ENCODE measurements around the gene NHP2. TPM values are rescaled to one million over a fixed set of nuclear protein-coding genes. Genes with fewer than 3 reads are reported as not detected.

NHP2 gene
- total and polyA plus RNA-seq, 9 of the 15 experiments (the other 6 are each of a cell fraction or from before 2014, with no cell fraction given) = 52.8 to 622 (median 144) TPM

DNA sequence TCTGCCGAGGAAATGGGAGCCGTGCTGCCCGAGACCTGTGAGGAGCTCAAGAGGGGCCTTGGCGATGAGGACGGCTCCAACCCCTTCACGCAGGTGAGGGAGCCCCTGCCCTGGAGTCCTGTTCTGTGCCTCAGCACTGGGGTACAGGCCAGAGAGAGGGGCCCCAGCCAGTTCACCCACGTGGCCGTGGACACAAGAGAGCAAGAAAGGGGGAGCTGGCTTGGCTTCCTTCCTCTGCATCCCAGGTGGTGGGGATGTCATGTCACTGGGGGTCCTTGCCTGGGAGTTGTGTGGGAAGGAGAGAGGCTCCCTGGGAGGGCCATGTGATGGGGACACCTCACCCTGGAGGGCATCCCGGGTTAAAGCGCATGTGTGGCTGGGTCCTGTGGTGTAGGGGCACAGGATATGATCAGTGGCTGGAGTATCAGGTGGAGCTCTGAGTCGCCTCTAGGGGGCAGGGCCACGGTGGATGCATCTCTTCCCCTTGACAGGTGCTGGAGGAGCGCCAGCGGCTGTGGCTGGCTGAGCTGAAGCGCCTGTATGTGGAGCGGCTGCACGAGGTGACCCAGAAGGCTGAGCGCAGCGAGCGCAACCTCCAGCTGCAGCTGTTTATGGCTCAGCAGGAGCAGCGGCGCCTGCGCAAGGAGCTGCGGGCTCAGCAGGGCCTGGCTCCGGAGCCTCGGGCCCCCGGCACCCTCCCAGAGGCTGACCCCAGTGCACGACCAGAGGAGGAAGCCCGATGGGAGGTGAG is 32.9 kb downstream of the NHP2 start (continued):
- TF ChIP-seq SIN3A (IDR thresholded peaks at IDR 0.05; ENCODE audit: borderline replicate concordance in 2 of 2, control insufficient read depth in 1 of 2, low read depth in 2 of 2, low read length in 2 of 2) = peak in 1 of 2 experiments; percentile 75; a peak in 1 of 4 replicates
- TF ChIP-seq CBX8 (IDR thresholded peaks at IDR 0.05; ENCODE audit: borderline replicate concordance, extremely low read depth, low read depth, low read length, poor library complexity, severe bottlenecking) = no peak
- TF ChIP-seq MECOM (CRISPR knock-in tag; IDR thresholded peaks at IDR 0.05) = no peak
- TF ChIP-seq, protein P1, sequence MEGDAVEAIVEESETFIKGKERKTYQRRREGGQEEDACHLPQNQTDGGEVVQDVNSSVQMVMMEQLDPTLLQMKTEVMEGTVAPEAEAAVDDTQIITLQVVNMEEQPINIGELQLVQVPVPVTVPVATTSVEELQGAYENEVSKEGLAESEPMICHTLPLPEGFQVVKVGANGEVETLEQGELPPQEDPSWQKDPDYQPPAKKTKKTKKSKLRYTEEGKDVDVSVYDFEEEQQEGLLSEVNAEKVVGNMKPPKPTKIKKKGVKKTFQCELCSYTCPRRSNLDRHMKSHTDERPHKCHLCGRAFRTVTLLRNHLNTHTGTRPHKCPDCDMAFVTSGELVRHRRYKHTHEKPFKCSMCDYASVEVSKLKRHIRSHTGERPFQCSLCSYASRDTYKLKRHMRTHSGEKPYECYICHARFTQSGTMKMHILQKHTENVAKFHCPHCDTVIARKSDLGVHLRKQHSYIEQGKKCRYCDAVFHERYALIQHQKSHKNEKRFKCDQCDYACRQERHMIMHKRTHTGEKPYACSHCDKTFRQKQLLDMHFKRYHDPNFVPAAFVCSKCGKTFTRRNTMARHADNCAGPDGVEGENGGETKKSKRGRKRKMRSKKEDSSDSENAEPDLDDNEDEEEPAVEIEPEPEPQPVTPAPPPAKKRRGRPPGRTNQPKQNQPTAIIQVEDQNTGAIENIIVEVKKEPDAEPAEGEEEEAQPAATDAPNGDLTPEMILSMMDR (IDR thresholded peaks at IDR 0.05 in 2 of 3, conservative IDR thresholded peaks at IDR 0.05 in 1 of 3; ENCODE audit: insufficient read depth in 2 of 3, low read depth in 1 of 3, low read length in 3 of 3) = peak; percentile 80 to 87 (median 82)
- TF ChIP-seq ZEB2 (IDR thresholded peaks at IDR 0.05) = no peak
- TF ChIP-seq MTA2 (IDR thresholded peaks at IDR 0.05; ENCODE audit: low read depth) = no peak
- TF ChIP-seq CBX1 (IDR thresholded peaks at IDR 0.05; ENCODE audit: low read depth) = no peak
- TF ChIP-seq ZNF436 (CRISPR knock-in tag; IDR thresholded peaks at IDR 0.05) = no peak
- TF ChIP-seq, protein P2, sequence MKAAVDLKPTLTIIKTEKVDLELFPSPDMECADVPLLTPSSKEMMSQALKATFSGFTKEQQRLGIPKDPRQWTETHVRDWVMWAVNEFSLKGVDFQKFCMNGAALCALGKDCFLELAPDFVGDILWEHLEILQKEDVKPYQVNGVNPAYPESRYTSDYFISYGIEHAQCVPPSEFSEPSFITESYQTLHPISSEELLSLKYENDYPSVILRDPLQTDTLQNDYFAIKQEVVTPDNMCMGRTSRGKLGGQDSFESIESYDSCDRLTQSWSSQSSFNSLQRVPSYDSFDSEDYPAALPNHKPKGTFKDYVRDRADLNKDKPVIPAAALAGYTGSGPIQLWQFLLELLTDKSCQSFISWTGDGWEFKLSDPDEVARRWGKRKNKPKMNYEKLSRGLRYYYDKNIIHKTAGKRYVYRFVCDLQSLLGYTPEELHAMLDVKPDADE (conservative IDR thresholded peaks at IDR 0.05; ENCODE audit: control insufficient read depth, low read depth, low read length) = 0 out of 2 replicates have a peak, but pooled peaks have one; percentile 48
- TF ChIP-seq ZNF583 (CRISPR knock-in tag; IDR thresholded peaks at IDR 0.05) = no peak
- peak; percentile 44; the same call in 1 of the 2 replicates for TF ChIP-seq TCF3 (CRISPR knock-in tag; IDR thresholded peaks at IDR 0.05)
- TF ChIP-seq, protein P3, sequence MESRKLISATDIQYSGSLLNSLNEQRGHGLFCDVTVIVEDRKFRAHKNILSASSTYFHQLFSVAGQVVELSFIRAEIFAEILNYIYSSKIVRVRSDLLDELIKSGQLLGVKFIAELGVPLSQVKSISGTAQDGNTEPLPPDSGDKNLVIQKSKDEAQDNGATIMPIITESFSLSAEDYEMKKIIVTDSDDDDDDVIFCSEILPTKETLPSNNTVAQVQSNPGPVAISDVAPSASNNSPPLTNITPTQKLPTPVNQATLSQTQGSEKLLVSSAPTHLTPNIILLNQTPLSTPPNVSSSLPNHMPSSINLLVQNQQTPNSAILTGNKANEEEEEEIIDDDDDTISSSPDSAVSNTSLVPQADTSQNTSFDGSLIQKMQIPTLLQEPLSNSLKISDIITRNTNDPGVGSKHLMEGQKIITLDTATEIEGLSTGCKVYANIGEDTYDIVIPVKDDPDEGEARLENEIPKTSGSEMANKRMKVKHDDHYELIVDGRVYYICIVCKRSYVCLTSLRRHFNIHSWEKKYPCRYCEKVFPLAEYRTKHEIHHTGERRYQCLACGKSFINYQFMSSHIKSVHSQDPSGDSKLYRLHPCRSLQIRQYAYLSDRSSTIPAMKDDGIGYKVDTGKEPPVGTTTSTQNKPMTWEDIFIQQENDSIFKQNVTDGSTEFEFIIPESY (CRISPR knock-in tag; IDR thresholded peaks at IDR 0.05) = peak; percentile 63; the same call in 1 of the 2 replicates
- TF ChIP-seq COPS2 (conservative IDR thresholded peaks at IDR 0.05) = no peak
- TF ChIP-seq RBM14 (IDR thresholded peaks at IDR 0.05; ENCODE audit: borderline replicate concordance, insufficient read depth, low read depth, low read length) = no peak
- TF ChIP-seq, protein P4, sequence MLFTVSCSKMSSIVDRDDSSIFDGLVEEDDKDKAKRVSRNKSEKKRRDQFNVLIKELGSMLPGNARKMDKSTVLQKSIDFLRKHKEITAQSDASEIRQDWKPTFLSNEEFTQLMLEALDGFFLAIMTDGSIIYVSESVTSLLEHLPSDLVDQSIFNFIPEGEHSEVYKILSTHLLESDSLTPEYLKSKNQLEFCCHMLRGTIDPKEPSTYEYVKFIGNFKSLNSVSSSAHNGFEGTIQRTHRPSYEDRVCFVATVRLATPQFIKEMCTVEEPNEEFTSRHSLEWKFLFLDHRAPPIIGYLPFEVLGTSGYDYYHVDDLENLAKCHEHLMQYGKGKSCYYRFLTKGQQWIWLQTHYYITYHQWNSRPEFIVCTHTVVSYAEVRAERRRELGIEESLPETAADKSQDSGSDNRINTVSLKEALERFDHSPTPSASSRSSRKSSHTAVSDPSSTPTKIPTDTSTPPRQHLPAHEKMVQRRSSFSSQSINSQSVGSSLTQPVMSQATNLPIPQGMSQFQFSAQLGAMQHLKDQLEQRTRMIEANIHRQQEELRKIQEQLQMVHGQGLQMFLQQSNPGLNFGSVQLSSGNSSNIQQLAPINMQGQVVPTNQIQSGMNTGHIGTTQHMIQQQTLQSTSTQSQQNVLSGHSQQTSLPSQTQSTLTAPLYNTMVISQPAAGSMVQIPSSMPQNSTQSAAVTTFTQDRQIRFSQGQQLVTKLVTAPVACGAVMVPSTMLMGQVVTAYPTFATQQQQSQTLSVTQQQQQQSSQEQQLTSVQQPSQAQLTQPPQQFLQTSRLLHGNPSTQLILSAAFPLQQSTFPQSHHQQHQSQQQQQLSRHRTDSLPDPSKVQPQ (CRISPR knock-in tag; IDR thresholded peaks at IDR 0.05; ENCODE audit: borderline replicate concordance) = no peak
- 0 out of 3 replicates have a peak, but pooled peaks of 1 of the 2 experiments have one; percentile 58 for TF ChIP-seq CBX3 (IDR thresholded peaks at IDR 0.05; ENCODE audit: borderline replicate concordance in 1 of 2, low read length in 2 of 2)
- TF ChIP-seq TRIM24 (IDR thresholded peaks at IDR 0.05) = 0 out of 4 replicates have a peak, but pooled peaks of 1 of the 2 experiments have one; percentile 15
- 0 out of 2 replicates have a peak, but pooled peaks have one; percentile 25 for TF ChIP-seq MTA3 (IDR thresholded peaks at IDR 0.05; ENCODE audit: borderline replicate concordance)
- no peak for TF ChIP-seq PHB2 (IDR thresholded peaks at IDR 0.05; ENCODE audit: low read depth)

Data from K562 (cell line).